ENCODE measurements around the gene GLIPR2. TPM values are rescaled to one million over a fixed set of nuclear protein-coding genes. Genes with fewer than 3 reads are reported as not detected.
A peak's percentile ranks its signal among the peaks of the same experiment; 100 is the strongest.

Gene GLIPR2
- total RNA-seq, 5 donors from 2014 or later (not counting 1 experiment from before 2014, with no cell fraction given), result 25.6 to 37.8 (median 28.7) TPM

GRCh38 chr9:36102742-36103495 lies 33.6 kb upstream of the GLIPR2 start:
- Histone ChIP-seq H3K9me3 (no peaks in the 10 kb centered on the region), H3K27me3 (replicated peaks in 1 of 2; ENCODE audit: control insufficient read depth in 2 of 2, extremely low read depth in 1 of 2, insufficient read depth in 2 of 2, low read length in 1 of 2) (no peaks in the 10 kb centered on the region), H3K36me3 (ENCODE audit: control insufficient read depth in 2 of 2, extremely low read depth in 1 of 2, insufficient read depth in 1 of 2, low read length in 1 of 2) (no peaks in the 10 kb centered on the region), H3K4me1 (ENCODE audit: control insufficient read depth in 1 of 2, extremely low read depth in 1 of 2, insufficient read depth in 2 of 2, low read length in 2 of 2) (no peaks in the 10 kb centered on the region), H3K4me3 (ENCODE audit: control insufficient read depth in 1 of 2, extremely low read depth in 1 of 2, low read length in 1 of 2) (no peak overlapping the region), H3K27ac (ENCODE audit: low read length) (no peak overlapping the region)
- WGBS (ENCODE audit: insufficient coverage), result 100% methylated on average over 1 of the region's 10 CpGs
- Mint-ChIP-seq H3K27me3 (no peaks in the 10 kb centered on the region), H3K27ac (peak overlapping the region in 1 of 2 donors; percentile 16), H3K4me1 (peaks cover 7 to 12% (median 7%) of the 10 kb centered on the region in 3 donors), H3K36me3 (peaks cover 5% of the 10 kb centered on the region), H3K4me3 (no peak overlapping the region), H3K9me3 (no peaks in the 10 kb centered on the region)
- ATAC-seq (replicated peaks in 1 of 4), result peak; percentile 99 to 100 (median 100)
- POLR2A ChIA-PET, result interaction anchor here (0.6 to 1.4 kb wide), 3 partner anchors 13 to 88 kb away, joined by 3 to 4 read pairs (median 3); partner anchors contain the start of gene CLTA (in 1 of the 2)
- CTCF ChIA-PET, result interaction anchor here (0.5 to 7.0 kb wide), 30 partner anchors 8 to 1709 kb away, joined by 3 to 87 read pairs (median 4); partner anchors contain the start of genes CCIN (in 2 of the 2) and CLTA (in 1 of the 2)
- peak; percentile 73 to 92 (median 85) for DNase-seq

- H3K4me1 Mint-ChIP-seq, result no peaks in the 10 kb centered on the region
- CTCF ChIA-PET, result interaction anchor here in 1 of 2 donors (1.4 kb wide), 1 partner anchor 58 kb away, joined by 3 read pairs; no protein-coding TSS in a partner anchor
- peaks cover 33% of the 10 kb centered on the region for H3K36me3 Mint-ChIP-seq
- H3K4me3 Mint-ChIP-seq, result no peak overlapping the region
- H3K27ac Mint-ChIP-seq, result no peak overlapping the region
- Histone ChIP-seq H3K36me3 (ENCODE audit: control insufficient read depth in 2 of 2, extremely low read depth in 1 of 2, insufficient read depth in 1 of 2, low read length in 1 of 2) (peaks cover 0 to 8% of the 10 kb centered on the region in 2 donors), H3K4me3 (ENCODE audit: control insufficient read depth in 1 of 2, extremely low read depth in 1 of 2, low read length in 1 of 2) (no peak overlapping the region), H3K27me3 (replicated peaks in 1 of 2; ENCODE audit: control insufficient read depth in 2 of 2, extremely low read depth in 1 of 2, insufficient read depth in 2 of 2, low read length in 1 of 2) (no peaks in the 10 kb centered on the region), H3K4me1 (ENCODE audit: control insufficient read depth in 1 of 2, extremely low read depth in 1 of 2, insufficient read depth in 2 of 2, low read length in 2 of 2) (no peaks in the 10 kb centered on the region), H3K27ac (ENCODE audit: low read length) (no peak overlapping the region), H3K9me3 (no peaks in the 10 kb centered on the region)
- WGBS (ENCODE audit: insufficient coverage), result 100% methylated on average over 1 of the region's 2 CpGs
- ATAC-seq (replicated peaks in 1 of 4) (no peak), DNase-seq (no peak)
- no peaks in the 10 kb centered on the region for H3K9me3 Mint-ChIP-seq
- no peaks in the 10 kb centered on the region for H3K27me3 Mint-ChIP-seq
- POLR2A ChIA-PET, result no interaction called here
Measured at GRCh38 chr9:36109071-36109470, 27.5 kb upstream of the GLIPR2 start.

GRCh38 chr9:36110434-36110833 lies 26.1 kb upstream of the GLIPR2 start:
- no peak for DNase-seq
- H3K4me3 Mint-ChIP-seq, result no peak overlapping the region

GRCh38 chr9:36112516-36112915 lies 24.0 kb upstream of the GLIPR2 start:
- Histone ChIP-seq H3K4me3 (ENCODE audit: control insufficient read depth in 1 of 2, extremely low read depth in 1 of 2, low read length in 1 of 2) (no peak overlapping the region), H3K36me3 (ENCODE audit: control insufficient read depth in 2 of 2, extremely low read depth in 1 of 2, insufficient read depth in 1 of 2, low read length in 1 of 2) (peaks cover 2 to 8% of the 10 kb centered on the region in 2 donors), H3K27me3 (replicated peaks in 1 of 2; ENCODE audit: control insufficient read depth in 2 of 2, extremely low read depth in 1 of 2, insufficient read depth in 2 of 2, low read length in 1 of 2) (no peaks in the 10 kb centered on the region), H3K4me1 (ENCODE audit: control insufficient read depth in 1 of 2, extremely low read depth in 1 of 2, insufficient read depth in 2 of 2, low read length in 2 of 2) (no peaks in the 10 kb centered on the region), H3K27ac (ENCODE audit: low read length) (no peak overlapping the region), H3K9me3 (no peaks in the 10 kb centered on the region)
- DNase-seq (no peak), ATAC-seq (replicated peaks in 1 of 4) (no peak)
- H3K4me3 Mint-ChIP-seq, result no peak overlapping the region
- peaks cover 28% of the 10 kb centered on the region for H3K36me3 Mint-ChIP-seq
- no peaks in the 10 kb centered on the region for H3K27me3 Mint-ChIP-seq
- no peaks in the 10 kb centered on the region for H3K4me1 Mint-ChIP-seq
- 95% methylated on average over 3 of the region's 3 CpGs for WGBS (ENCODE audit: insufficient coverage)
- POLR2A ChIA-PET, result no interaction called here
- H3K9me3 Mint-ChIP-seq, result no peaks in the 10 kb centered on the region
- CTCF ChIA-PET, result interaction anchor here in 1 of 2 donors (0.6 to 1.0 kb wide), 2 partner anchors 9 to 112 kb away, joined by 5 to 7 read pairs; no protein-coding TSS in a partner anchor
- H3K27ac Mint-ChIP-seq, result no peak overlapping the region

More at GRCh38 chr9:36110434-36110833, 26.1 kb upstream of the GLIPR2 start:
- no peak overlapping the region for H3K4me3 ChIP-seq (ENCODE audit: control insufficient read depth in 1 of 2, extremely low read depth in 1 of 2, low read length in 1 of 2)
- WGBS (ENCODE audit: insufficient coverage), result no CpG with 5 or more reads among the region's 2 CpGs
- H3K36me3 ChIP-seq (ENCODE audit: control insufficient read depth in 2 of 2, extremely low read depth in 1 of 2, insufficient read depth in 1 of 2, low read length in 1 of 2), result peaks cover 0 to 8% of the 10 kb centered on the region in 2 donors
- Mint-ChIP-seq H3K9me3 (no peaks in the 10 kb centered on the region), H3K4me1 (no peaks in the 10 kb centered on the region), H3K27me3 (no peaks in the 10 kb centered on the region), H3K27ac (no peak overlapping the region), H3K36me3 (peaks cover 28% of the 10 kb centered on the region)
- H3K27ac ChIP-seq (ENCODE audit: low read length), result no peak overlapping the region
- no peaks in the 10 kb centered on the region for H3K4me1 ChIP-seq (ENCODE audit: control insufficient read depth in 1 of 2, extremely low read depth in 1 of 2, insufficient read depth in 2 of 2, low read length in 2 of 2)
- H3K9me3 ChIP-seq, result no peaks in the 10 kb centered on the region
- ChIA-PET CTCF (interaction anchor here in 1 of 2 donors (1.4 kb wide), 1 partner anchor 56 kb away, joined by 3 read pairs; no protein-coding TSS in a partner anchor), POLR2A (no interaction called here)
- ATAC-seq (replicated peaks in 1 of 4), result no peak
- no peaks in the 10 kb centered on the region for H3K27me3 ChIP-seq (replicated peaks in 1 of 2; ENCODE audit: control insufficient read depth in 2 of 2, extremely low read depth in 1 of 2, insufficient read depth in 2 of 2, low read length in 1 of 2)

GRCh38 chr9:36113999-36114398 lies 22.5 kb upstream of the GLIPR2 start:
- Histone ChIP-seq H3K36me3 (ENCODE audit: control insufficient read depth in 2 of 2, extremely low read depth in 1 of 2, insufficient read depth in 1 of 2, low read length in 1 of 2) (peaks cover 2 to 8% of the 10 kb centered on the region in 2 donors), H3K4me1 (ENCODE audit: control insufficient read depth in 1 of 2, extremely low read depth in 1 of 2, insufficient read depth in 2 of 2, low read length in 2 of 2) (no peaks in the 10 kb centered on the region), H3K27ac (ENCODE audit: low read length) (no peak overlapping the region), H3K9me3 (no peaks in the 10 kb centered on the region), H3K27me3 (replicated peaks in 1 of 2; ENCODE audit: control insufficient read depth in 2 of 2, extremely low read depth in 1 of 2, insufficient read depth in 2 of 2, low read length in 1 of 2) (no peaks in the 10 kb centered on the region), H3K4me3 (ENCODE audit: control insufficient read depth in 1 of 2, extremely low read depth in 1 of 2, low read length in 1 of 2) (no peak overlapping the region)
- POLR2A ChIA-PET, result no interaction called here
- ATAC-seq (replicated peaks in 1 of 4), result no peak
- Mint-ChIP-seq H3K9me3 (no peaks in the 10 kb centered on the region), H3K4me3 (no peak overlapping the region), H3K27me3 (no peaks in the 10 kb centered on the region), H3K36me3 (peaks cover 25% of the 10 kb centered on the region), H3K4me1 (no peaks in the 10 kb centered on the region), H3K27ac (no peak overlapping the region)
- CTCF ChIA-PET, result interaction anchor here in 1 of 2 donors (1.0 to 1.7 kb wide), 2 partner anchors 11 to 16 kb away, joined by 3 to 4 read pairs; no protein-coding TSS in a partner anchor
- no peak for DNase-seq
- no CpG with 5 or more reads among the region's 2 CpGs for whole genome bisulfite sequencing (ENCODE audit: insufficient coverage)

- POLR2A ChIA-PET, result interaction anchor here in 1 of 2 donors (0.6 kb wide), 1 partner anchor 134 kb away, joined by 3 read pairs; no protein-coding TSS in a partner anchor
- Histone ChIP-seq H3K9me3 (no peaks in the 10 kb centered on the region), H3K36me3 (ENCODE audit: control insufficient read depth in 2 of 2, extremely low read depth in 1 of 2, insufficient read depth in 1 of 2, low read length in 1 of 2) (peaks cover 5 to 6% of the 10 kb centered on the region in 2 donors), H3K4me3 (ENCODE audit: control insufficient read depth in 1 of 2, extremely low read depth in 1 of 2, low read length in 1 of 2) (no peak overlapping the region), H3K4me1 (ENCODE audit: control insufficient read depth in 1 of 2, extremely low read depth in 1 of 2, insufficient read depth in 2 of 2, low read length in 2 of 2) (no peaks in the 10 kb centered on the region), H3K27me3 (replicated peaks in 1 of 2; ENCODE audit: control insufficient read depth in 2 of 2, extremely low read depth in 1 of 2, insufficient read depth in 2 of 2, low read length in 1 of 2) (no peaks in the 10 kb centered on the region), H3K27ac (ENCODE audit: low read length) (no peak overlapping the region)
- no peaks in the 10 kb centered on the region for H3K27me3 Mint-ChIP-seq
- H3K9me3 Mint-ChIP-seq, result no peaks in the 10 kb centered on the region
- peaks cover 20% of the 10 kb centered on the region for H3K36me3 Mint-ChIP-seq
- H3K4me1 Mint-ChIP-seq, result no peaks in the 10 kb centered on the region
- ATAC-seq (replicated peaks in 1 of 4) (no peak), DNase-seq (no peak)
- peak overlapping the region in 1 of 2 donors; percentile 25 for H3K27ac Mint-ChIP-seq
- CTCF ChIA-PET, result interaction anchor here in 1 of 2 donors (0.7 to 2.6 kb wide), 2 partner anchors 12 to 60 kb away, joined by 3 to 6 read pairs; no protein-coding TSS in a partner anchor
- H3K4me3 Mint-ChIP-seq, result no peak overlapping the region
- 93% methylated on average over 2 of the region's 3 CpGs for WGBS (ENCODE audit: insufficient coverage)
Measured at GRCh38 chr9:36116593-36116992, 19.9 kb upstream of the GLIPR2 start.
